Measurements from ENCODE around the gene RASGRP2.

The RASGRP2 gene

GRCh38 chr11:64719406-64719805 lies 24.5 kb downstream of the RASGRP2 start:
- no peak overlapping the region for H3K4ac ChIP-seq (ENCODE audit: low read depth, low read length)
- peaks cover 16% of the 10 kb centered on the region for H3K27me3 ChIP-seq (ENCODE audit: insufficient read depth, low read length)
- H2AFZ ChIP-seq (ENCODE audit: insufficient read depth, low read length, poor library complexity): no peak overlapping the region
- no peaks in the 10 kb centered on the region for H3K79me1 ChIP-seq (ENCODE audit: low read length)
- no peaks in the 10 kb centered on the region for H3K4me1 ChIP-seq (ENCODE audit: control insufficient read depth in 1 of 2, insufficient read depth in 2 of 2, low read length in 2 of 2)
- H4K8ac ChIP-seq (ENCODE audit: low read depth, low read length): no peak overlapping the region
- H3K23ac ChIP-seq (ENCODE audit: low read length): no peak overlapping the region
- H3K14ac ChIP-seq (ENCODE audit: low read length): no peak overlapping the region
- H3K18ac ChIP-seq (ENCODE audit: low read length): no peak overlapping the region
- DNase-seq: no peak
- no peak overlapping the region for H3K27ac ChIP-seq (ENCODE audit: low read depth, low read length)
- H3K79me2 ChIP-seq (ENCODE audit: control insufficient read depth, insufficient read depth, low read length, poor library complexity): no peaks in the 10 kb centered on the region
- WGBS (ENCODE audit: extremely low coverage, insufficient coverage, insufficient read length): no CpG with 5 or more reads among the region's 10 CpGs
- no peaks in the 10 kb centered on the region for H3K9me3 ChIP-seq (ENCODE audit: insufficient read depth, low read depth, low read length)
- no peak overlapping the region for H3K4me2 ChIP-seq (ENCODE audit: low read length)
- no peak overlapping the region for H3K9ac ChIP-seq (ENCODE audit: low read length)
- no peak overlapping the region for H2BK12ac ChIP-seq (ENCODE audit: low read length)
- H2BK120ac ChIP-seq (ENCODE audit: insufficient read depth, low read length, poor library complexity): no peak overlapping the region
- H3K4me3 ChIP-seq (ENCODE audit: low read depth, low read length): no peak overlapping the region
- H4K12ac ChIP-seq (ENCODE audit: low read depth, low read length): no peak overlapping the region
- H2BK5ac ChIP-seq (ENCODE audit: low read depth, low read length, poor library complexity): no peak overlapping the region
- no peak overlapping the region for H4K91ac ChIP-seq (ENCODE audit: low read depth, low read length)
- H2AK5ac ChIP-seq (ENCODE audit: low read length): no peak overlapping the region
- H3K36me3 ChIP-seq (ENCODE audit: control insufficient read depth in 1 of 2, insufficient read depth in 2 of 2, low read length in 2 of 2): no peaks in the 10 kb centered on the region

- no peaks in the 10 kb centered on the region for H3K9me3 ChIP-seq (ENCODE audit: insufficient read depth, low read depth, low read length)
- no peak overlapping the region for H4K12ac ChIP-seq (ENCODE audit: low read depth, low read length)
- H3K27ac ChIP-seq (ENCODE audit: low read depth, low read length): no peak overlapping the region
- no peak overlapping the region for H3K14ac ChIP-seq (ENCODE audit: low read length)
- no peak overlapping the region for H3K9ac ChIP-seq (ENCODE audit: low read length)
- H3K23ac ChIP-seq (ENCODE audit: low read length): no peak overlapping the region
- WGBS (ENCODE audit: extremely low coverage, insufficient coverage, insufficient read length): no CpG with 5 or more reads among the region's 4 CpGs
- H2BK12ac ChIP-seq (ENCODE audit: low read length): no peak overlapping the region
- no peaks in the 10 kb centered on the region for H3K4me1 ChIP-seq (ENCODE audit: control insufficient read depth in 1 of 2, insufficient read depth in 2 of 2, low read length in 2 of 2)
- no peak overlapping the region for H4K91ac ChIP-seq (ENCODE audit: low read depth, low read length)
- no peak overlapping the region for H3K4ac ChIP-seq (ENCODE audit: low read depth, low read length)
- peaks cover 22% of the 10 kb centered on the region for H3K27me3 ChIP-seq (ENCODE audit: insufficient read depth, low read length)
- H2AK5ac ChIP-seq (ENCODE audit: low read length): no peak overlapping the region
- H3K4me2 ChIP-seq (ENCODE audit: low read length): no peak overlapping the region
- H4K8ac ChIP-seq (ENCODE audit: low read depth, low read length): no peak overlapping the region
- H3K79me1 ChIP-seq (ENCODE audit: low read length): no peaks in the 10 kb centered on the region
- no peaks in the 10 kb centered on the region for H3K79me2 ChIP-seq (ENCODE audit: control insufficient read depth, insufficient read depth, low read length, poor library complexity)
- H3K4me3 ChIP-seq (ENCODE audit: low read depth, low read length): no peak overlapping the region
- DNase-seq: no peak
- no peaks in the 10 kb centered on the region for H3K36me3 ChIP-seq (ENCODE audit: control insufficient read depth in 1 of 2, insufficient read depth in 2 of 2, low read length in 2 of 2)
- no peak overlapping the region for H2BK5ac ChIP-seq (ENCODE audit: low read depth, low read length, poor library complexity)
- no peak overlapping the region for H2AFZ ChIP-seq (ENCODE audit: insufficient read depth, low read length, poor library complexity)
- H3K18ac ChIP-seq (ENCODE audit: low read length): no peak overlapping the region
- no peak overlapping the region for H2BK120ac ChIP-seq (ENCODE audit: insufficient read depth, low read length, poor library complexity)
These were observed 25.2 kb downstream of the RASGRP2 start for GRCh38 chr11:64718780-64719124.

- Histone ChIP-seq H2BK120ac (ENCODE audit: insufficient read depth, low read length, poor library complexity) (no peak overlapping the region), H3K4ac (ENCODE audit: low read depth, low read length) (no peak overlapping the region), H3K4me2 (ENCODE audit: low read length) (no peak overlapping the region), H3K27ac (ENCODE audit: low read depth, low read length) (no peak overlapping the region), H3K79me2 (ENCODE audit: control insufficient read depth, insufficient read depth, low read length, poor library complexity) (no peaks in the 10 kb centered on the region), H3K36me3 (ENCODE audit: control insufficient read depth in 1 of 2, insufficient read depth in 2 of 2, low read length in 2 of 2) (no peaks in the 10 kb centered on the region), H3K18ac (ENCODE audit: low read length) (no peak overlapping the region), H2BK5ac (ENCODE audit: low read depth, low read length, poor library complexity) (no peak overlapping the region), H3K23ac (ENCODE audit: low read length) (no peak overlapping the region), H3K79me1 (ENCODE audit: low read length) (no peaks in the 10 kb centered on the region), H3K4me3 (ENCODE audit: low read depth, low read length) (no peak overlapping the region), H2AFZ (ENCODE audit: insufficient read depth, low read length, poor library complexity) (no peak overlapping the region), H4K8ac (ENCODE audit: low read depth, low read length) (no peak overlapping the region), H3K9me3 (ENCODE audit: insufficient read depth, low read depth, low read length) (peaks cover under 1% of the 10 kb centered on the region), H2AK5ac (ENCODE audit: low read length) (no peak overlapping the region), H3K4me1 (ENCODE audit: control insufficient read depth in 1 of 2, insufficient read depth in 2 of 2, low read length in 2 of 2) (peaks cover under 1 to 1% of the 10 kb centered on the region in 2 experiments), H4K91ac (ENCODE audit: low read depth, low read length) (no peak overlapping the region), H2BK12ac (ENCODE audit: low read length) (no peak overlapping the region), H3K27me3 (ENCODE audit: insufficient read depth, low read length) (peaks cover 25% of the 10 kb centered on the region), H4K12ac (ENCODE audit: low read depth, low read length) (no peak overlapping the region), H3K14ac (ENCODE audit: low read length) (no peak overlapping the region), H3K9ac (ENCODE audit: low read length) (no peak overlapping the region)
- no peak for DNase-seq
- no CpG with 5 or more reads among the region's 15 CpGs for WGBS (ENCODE audit: extremely low coverage, insufficient coverage, insufficient read length)
These were observed 25.7 kb downstream of the RASGRP2 start for GRCh38 chr11:64718084-64718779.

GRCh38 chr11:64717268-64717578 lies 26.7 kb downstream of the RASGRP2 start:
- Histone ChIP-seq H3K9me3 (ENCODE audit: insufficient read depth, low read depth, low read length) (peaks cover 7% of the 10 kb centered on the region), H4K8ac (ENCODE audit: low read depth, low read length) (no peak overlapping the region), H3K36me3 (ENCODE audit: control insufficient read depth in 1 of 2, insufficient read depth in 2 of 2, low read length in 2 of 2) (no peaks in the 10 kb centered on the region), H3K27me3 (ENCODE audit: insufficient read depth, low read length) (peaks cover 31% of the 10 kb centered on the region), H3K79me2 (ENCODE audit: control insufficient read depth, insufficient read depth, low read length, poor library complexity) (no peaks in the 10 kb centered on the region), H3K4me2 (ENCODE audit: low read length) (no peak overlapping the region), H4K91ac (ENCODE audit: low read depth, low read length) (no peak overlapping the region), H2BK5ac (ENCODE audit: low read depth, low read length, poor library complexity) (no peak overlapping the region), H3K27ac (ENCODE audit: low read depth, low read length) (no peak overlapping the region), H2AFZ (ENCODE audit: insufficient read depth, low read length, poor library complexity) (no peak overlapping the region), H2BK120ac (ENCODE audit: insufficient read depth, low read length, poor library complexity) (no peak overlapping the region), H3K4me1 (ENCODE audit: control insufficient read depth in 1 of 2, insufficient read depth in 2 of 2, low read length in 2 of 2) (peaks cover 3 to 5% of the 10 kb centered on the region in 2 experiments), H2AK5ac (ENCODE audit: low read length) (no peak overlapping the region), H3K4me3 (ENCODE audit: low read depth, low read length) (no peak overlapping the region), H3K9ac (ENCODE audit: low read length) (no peak overlapping the region), H3K23ac (ENCODE audit: low read length) (no peak overlapping the region), H4K12ac (ENCODE audit: low read depth, low read length) (no peak overlapping the region), H3K14ac (ENCODE audit: low read length) (no peak overlapping the region), H3K79me1 (ENCODE audit: low read length) (no peaks in the 10 kb centered on the region), H3K18ac (ENCODE audit: low read length) (no peak overlapping the region), H3K4ac (ENCODE audit: low read depth, low read length) (no peak overlapping the region), H2BK12ac (ENCODE audit: low read length) (no peak overlapping the region)
- no CpG with 5 or more reads among the region's 4 CpGs for WGBS (ENCODE audit: extremely low coverage, insufficient coverage, insufficient read length)
- DNase-seq: no peak
